HG03103 (cell line): Measurements from ENCODE around the gene TXNDC2.
A peak's percentile ranks its signal among the peaks of the same experiment; 100 is the strongest.

Experiments used
- ATAC-seq: cut with Tn5 transposase; IDR thresholded peaks from one replicate; pipeline ENCODE4 v1.9.1; 2021; ENCODE audit warnings: low read depth; ENCODE audit not compliant: unreplicated experiment

Gene TXNDC2

GRCh38 chr18:9859232-9859631 is 26.5 kb upstream of the TXNDC2 start:
- ATAC-seq = no peak

GRCh38 chr18:9860682-9861081 is 25.1 kb upstream of the TXNDC2 start:
- no peak for ATAC-seq

- peak; percentile 55 for ATAC-seq
These were observed 24.6 kb upstream of the TXNDC2 start for GRCh38 chr18:9861157-9861556.

GRCh38 chr18:9861933-9862332 is 23.8 kb upstream of the TXNDC2 start:
- ATAC-seq = no peak

GRCh38 chr18:9862686-9863085 is 23.1 kb upstream of the TXNDC2 start:
- no peak for ATAC-seq

GRCh38 chr18:9863282-9863681 is 22.5 kb upstream of the TXNDC2 start:
- no peak for ATAC-seq

- no peak for ATAC-seq
These were observed 19.8 kb upstream of the TXNDC2 start for GRCh38 chr18:9865764-9866490.

GRCh38 chr18:9866627-9867026 is 19.1 kb upstream of the TXNDC2 start:
- no peak for ATAC-seq

- no peak for ATAC-seq
These were observed 18.6 kb upstream of the TXNDC2 start for GRCh38 chr18:9867071-9867594.

GRCh38 chr18:9868857-9869714 is 16.7 kb upstream of the TXNDC2 start:
- no peak for ATAC-seq

GRCh38 chr18:9869715-9870430 is 15.9 kb upstream of the TXNDC2 start:
- peak; percentile 68 for ATAC-seq

- ATAC-seq = no peak
These were observed 15.3 kb upstream of the TXNDC2 start for GRCh38 chr18:9870431-9871008.

- no peak for ATAC-seq
These were observed 14.5 kb upstream of the TXNDC2 start for GRCh38 chr18:9871244-9871746.

- ATAC-seq = no peak
These were observed 12.9 kb upstream of the TXNDC2 start for GRCh38 chr18:9872823-9873222.

GRCh38 chr18:9874728-9875127 is 11.0 kb upstream of the TXNDC2 start:
- no peak for ATAC-seq

GRCh38 chr18:9876212-9876866 is 9.4 kb upstream of the TXNDC2 start:
- ATAC-seq = no peak

GRCh38 chr18:9876867-9877654 is 8.7 kb upstream of the TXNDC2 start:
- no peak for ATAC-seq

- no peak for ATAC-seq
These were observed 8.1 kb upstream of the TXNDC2 start for GRCh38 chr18:9877655-9878014.

- ATAC-seq = no peak
These were observed 7.7 kb upstream of the TXNDC2 start for GRCh38 chr18:9878095-9878494.
